NCI-H1436 treated with DMSO at 0.1 percent for 48 hours (cell line): ENCODE data around the gene ANKRD24.
"Not testable (repeated sequence)": the region's sequence is repeated elsewhere in the genome, so short reads cannot be mapped to it uniquely, and the experiment has no call there.

Source experiments
- DNase-seq: peaks from one replicate; lab custom pipeline; 2025; lab: John Stamatoyannopoulos, UW

Gene ANKRD24

GRCh38 chr19:4230237-4230636 is 47.7 kb downstream of the ANKRD24 start:
- not testable (repeated sequence) for DNase-seq

GRCh38 chr19:4231521-4231920 is 49.0 kb downstream of the ANKRD24 start:
- not testable (repeated sequence) for DNase-seq

- DNase-seq, result not testable (repeated sequence)
Observed at GRCh38 chr19:4232139-4232538, 49.6 kb downstream of the ANKRD24 start.

GRCh38 chr19:4232614-4233281 is 50.3 kb downstream of the ANKRD24 start:
- no peak for DNase-seq

- DNase-seq, result no peak
Observed at GRCh38 chr19:4233282-4233853, 50.9 kb downstream of the ANKRD24 start.

GRCh38 chr19:4234142-4234861 is 51.8 kb downstream of the ANKRD24 start:
- no peak for DNase-seq

GRCh38 chr19:4234862-4235201 is 52.3 kb downstream of the ANKRD24 start:
- no peak for DNase-seq

GRCh38 chr19:4237510-4237909 is 55.0 kb downstream of the ANKRD24 start:
- not testable (repeated sequence) for DNase-seq

GRCh38 chr19:4238831-4239230 is 56.3 kb downstream of the ANKRD24 start:
- DNase-seq, result no peak

- no peak for DNase-seq
Observed at GRCh38 chr19:4241824-4242430, 59.4 kb downstream of the ANKRD24 start.

GRCh38 chr19:4245938-4246337 is 63.4 kb downstream of the ANKRD24 start:
- DNase-seq, result not testable (repeated sequence)

- peak; percentile 98 for DNase-seq
Observed at GRCh38 chr19:4246767-4247593, 64.5 kb downstream of the ANKRD24 start, which contains the start of gene YJU2. TSS of gene YJU2 (plus strand) at chr19:4247080. CDS start at chr19:4247147, 67 bp downstream.

GRCh38 chr19:4256563-4256962 is 74.1 kb downstream of the ANKRD24 start:
- no peak for DNase-seq

GRCh38 chr19:4257025-4257424 is 74.5 kb downstream of the ANKRD24 start:
- DNase-seq, result no peak

- DNase-seq, result no peak
Observed at GRCh38 chr19:4258181-4258580, 75.7 kb downstream of the ANKRD24 start.

- no peak for DNase-seq
Observed at GRCh38 chr19:4260613-4261191, 78.2 kb downstream of the ANKRD24 start.

- no peak for DNase-seq
Observed at GRCh38 chr19:4264812-4265211, 82.3 kb downstream of the ANKRD24 start.

GRCh38 chr19:4266253-4267000 is 83.9 kb downstream of the ANKRD24 start:
- no peak for DNase-seq

GRCh38 chr19:4267101-4267900 is 84.8 kb downstream of the ANKRD24 start:
- no peak for DNase-seq
